Measurements from ENCODE around the gene SPACA7.
"Not testable (repeated sequence)": the region's sequence is repeated elsewhere in the genome, so short reads cannot be mapped to it uniquely, and the experiment has no call there.

Gene SPACA7

DNA sequence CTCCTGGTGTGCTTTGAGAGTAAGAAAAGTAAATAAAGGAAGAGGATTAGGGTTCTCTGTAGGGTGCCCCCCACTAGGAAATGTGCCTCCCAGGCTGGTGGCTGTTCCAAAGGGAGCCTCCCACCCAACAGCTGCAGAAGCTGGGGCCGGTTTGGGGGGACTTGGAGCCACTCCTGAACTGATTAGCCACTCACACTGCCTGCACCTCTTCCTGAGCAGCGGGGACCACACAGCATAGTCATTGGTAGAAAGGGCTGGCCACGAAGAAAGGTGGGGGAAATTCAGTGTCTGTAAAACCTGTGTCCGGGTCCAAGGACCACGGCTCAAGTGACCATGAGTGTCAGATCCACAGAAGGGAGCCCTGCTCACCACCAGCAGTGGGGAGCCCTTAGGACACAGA is 55.6 kb downstream of the SPACA7 start:
- no peak for DNase-seq

DNA sequence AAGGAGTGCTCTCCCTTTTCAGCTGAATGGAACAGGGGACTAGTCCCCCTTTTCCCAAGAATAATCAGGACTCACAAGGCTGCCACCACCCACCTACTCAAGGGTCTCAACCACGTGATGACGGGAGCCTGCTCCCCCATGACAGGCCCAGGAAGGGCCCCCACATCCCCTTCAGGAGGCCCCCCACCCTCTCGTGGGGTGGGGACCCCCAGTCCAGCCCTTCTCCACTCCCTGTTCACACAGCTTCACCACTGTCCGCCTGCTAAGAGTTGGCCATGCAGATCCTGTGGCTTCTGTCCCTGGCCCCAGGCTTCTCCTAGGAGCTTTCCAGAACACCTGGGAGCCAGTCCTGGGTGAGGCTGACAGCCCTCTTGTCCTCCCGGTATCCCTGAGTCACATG is 56.6 kb downstream of the SPACA7 start:
- not testable (repeated sequence) for DNase-seq

- DNase-seq: not testable (repeated sequence)
Observed at GRCh38 chr13:112433517-112433916, 57.4 kb downstream of the SPACA7 start.

GRCh38 chr13:112434032-112434431 is 57.9 kb downstream of the SPACA7 start:
- no peak for DNase-seq

DNA sequence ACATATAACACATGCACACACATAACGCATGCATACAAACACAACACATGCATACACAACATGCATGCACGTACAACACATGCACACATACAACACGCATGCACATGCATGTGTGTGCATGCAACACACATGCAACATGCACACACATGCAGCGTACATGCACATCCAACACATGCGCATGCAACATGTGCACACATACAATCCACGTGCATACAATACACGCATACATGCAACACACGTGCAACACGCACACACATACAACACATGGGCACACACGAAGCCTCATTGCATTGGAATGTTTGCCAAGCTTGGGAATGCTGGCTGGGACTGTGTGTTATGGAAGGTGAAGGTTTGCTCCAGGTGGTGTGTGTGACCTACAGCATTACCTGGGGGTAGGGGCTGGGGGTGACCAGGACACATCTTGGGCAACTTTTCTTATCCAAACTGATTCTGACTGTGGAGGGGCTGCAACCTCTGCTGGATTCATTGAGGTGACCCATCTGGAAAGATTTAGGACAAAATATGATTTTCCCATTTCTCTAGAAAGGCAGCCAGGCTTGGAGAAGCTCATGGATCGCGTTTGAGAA is 58.9 kb downstream of the SPACA7 start:
- DNase-seq: no peak

- DNase-seq: no peak
Observed at GRCh38 chr13:112435973-112436372, 59.8 kb downstream of the SPACA7 start.

GRCh38 chr13:112438094-112438493 is 61.9 kb downstream of the SPACA7 start:
- no peak for DNase-seq

DNA sequence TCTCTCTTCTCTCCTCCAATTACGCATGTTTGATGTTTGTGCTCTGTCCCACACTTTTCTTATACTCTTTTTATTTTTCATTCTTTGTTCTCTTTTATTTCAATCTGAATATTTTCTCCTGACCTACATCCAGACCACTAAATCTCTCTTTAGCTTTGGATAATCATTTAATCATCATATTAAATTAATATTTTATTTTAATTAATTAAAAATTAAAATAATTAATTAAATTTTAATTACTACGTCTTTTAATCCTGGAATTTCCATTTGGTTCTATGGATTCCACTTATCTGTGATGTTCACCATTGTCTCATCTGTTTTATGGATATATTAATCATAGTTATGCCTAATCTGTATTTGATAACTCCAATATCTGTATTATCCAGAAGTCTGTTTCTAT is 62.4 kb downstream of the SPACA7 start:
- no peak for DNase-seq

DNA sequence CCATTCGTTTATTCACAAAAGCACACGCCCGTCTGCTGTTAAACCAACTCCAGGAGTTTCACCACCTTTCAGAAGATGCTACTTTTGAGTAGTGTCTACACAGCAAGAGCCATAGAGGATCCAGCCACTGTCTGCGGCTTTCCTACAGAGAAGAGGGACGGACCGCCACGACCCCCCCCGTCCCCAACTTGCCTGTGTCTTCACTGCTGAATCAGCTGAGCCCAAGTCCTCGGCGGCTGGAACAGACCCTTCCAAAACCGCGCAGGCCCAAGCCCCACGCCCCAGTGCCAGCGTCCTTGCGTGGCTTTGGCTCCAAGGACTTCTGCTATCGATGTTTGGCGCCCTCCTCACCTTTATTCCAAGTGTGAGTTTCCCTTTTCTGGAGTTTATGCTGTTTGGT is 65.1 kb downstream of the SPACA7 start:
- no peak for DNase-seq

DNA sequence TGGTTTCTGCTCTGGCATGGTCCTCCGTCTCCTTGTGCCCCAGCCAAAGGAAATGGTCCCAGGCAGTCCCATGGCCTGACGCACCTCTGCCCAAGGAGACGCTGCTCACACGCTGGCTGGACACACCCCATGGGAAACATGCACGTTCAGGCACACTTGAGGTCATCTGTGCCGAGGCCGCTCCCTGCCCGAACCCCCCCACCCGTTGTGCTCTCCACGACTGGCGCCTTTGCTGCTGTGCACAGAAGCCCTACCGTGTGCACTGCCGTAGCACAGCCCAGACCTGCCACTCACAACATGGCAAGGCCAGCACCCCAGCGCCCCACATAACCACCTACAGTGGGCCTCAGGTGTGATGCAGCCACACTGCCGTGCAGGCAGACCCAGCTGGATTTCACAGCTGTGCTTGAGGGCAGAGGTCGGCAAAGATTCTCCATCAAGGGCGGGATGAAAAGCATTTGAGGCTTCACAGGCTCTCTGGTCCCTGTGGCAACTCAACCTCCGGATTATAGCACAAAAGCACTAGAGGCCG is 65.7 kb downstream of the SPACA7 start:
- DNase-seq: no peak

DNA sequence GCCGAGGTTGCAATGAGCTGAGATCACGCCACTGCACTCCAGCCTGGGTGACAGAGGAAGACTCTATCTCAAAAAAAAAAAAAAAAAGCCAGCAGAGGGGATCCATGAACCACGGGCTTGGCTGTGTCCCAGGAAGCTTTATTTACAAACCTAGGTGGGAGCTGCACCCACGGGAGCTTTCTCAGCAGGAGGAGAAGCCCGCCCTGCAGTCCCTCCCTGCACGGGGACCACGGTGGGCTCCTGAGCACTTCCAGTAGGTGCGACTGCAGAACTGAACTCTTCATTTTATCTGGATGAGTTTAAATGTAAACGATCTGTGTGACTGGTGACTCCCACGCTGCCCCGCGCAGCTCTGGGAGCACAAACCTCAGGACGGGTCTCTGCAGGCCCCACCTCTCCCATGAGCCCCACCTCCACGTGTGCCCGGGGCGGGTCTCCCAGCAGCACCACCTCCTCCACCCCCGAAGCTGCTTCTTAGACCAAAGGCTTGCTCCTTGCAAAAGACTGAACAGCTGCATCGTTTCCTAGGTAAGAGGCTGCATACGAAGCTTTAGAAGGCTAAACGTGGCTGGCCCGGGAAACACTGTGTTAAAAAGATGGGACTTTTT is 66.4 kb downstream of the SPACA7 start:
- no peak for DNase-seq

GRCh38 chr13:112443191-112443994 is 67.2 kb downstream of the SPACA7 start:
- DNase-seq: peak; percentile 7

DNA sequence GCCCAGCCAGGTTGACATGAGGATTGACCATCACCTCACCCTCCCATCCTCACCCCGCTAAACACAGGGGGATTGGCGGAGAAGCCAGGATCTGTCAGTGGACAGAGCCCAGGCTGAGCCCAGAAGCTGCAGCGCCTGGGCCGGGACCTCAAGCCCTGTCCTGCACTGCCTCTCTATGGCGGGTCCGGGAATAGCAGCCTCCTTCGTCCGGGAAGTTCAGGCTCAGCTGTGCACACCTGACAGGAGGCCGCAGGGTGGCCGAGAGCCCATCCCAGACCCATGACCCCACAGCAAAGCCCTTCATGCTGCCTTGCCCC is 67.8 kb downstream of the SPACA7 start:
- DNase-seq: peak; percentile 75

DNA sequence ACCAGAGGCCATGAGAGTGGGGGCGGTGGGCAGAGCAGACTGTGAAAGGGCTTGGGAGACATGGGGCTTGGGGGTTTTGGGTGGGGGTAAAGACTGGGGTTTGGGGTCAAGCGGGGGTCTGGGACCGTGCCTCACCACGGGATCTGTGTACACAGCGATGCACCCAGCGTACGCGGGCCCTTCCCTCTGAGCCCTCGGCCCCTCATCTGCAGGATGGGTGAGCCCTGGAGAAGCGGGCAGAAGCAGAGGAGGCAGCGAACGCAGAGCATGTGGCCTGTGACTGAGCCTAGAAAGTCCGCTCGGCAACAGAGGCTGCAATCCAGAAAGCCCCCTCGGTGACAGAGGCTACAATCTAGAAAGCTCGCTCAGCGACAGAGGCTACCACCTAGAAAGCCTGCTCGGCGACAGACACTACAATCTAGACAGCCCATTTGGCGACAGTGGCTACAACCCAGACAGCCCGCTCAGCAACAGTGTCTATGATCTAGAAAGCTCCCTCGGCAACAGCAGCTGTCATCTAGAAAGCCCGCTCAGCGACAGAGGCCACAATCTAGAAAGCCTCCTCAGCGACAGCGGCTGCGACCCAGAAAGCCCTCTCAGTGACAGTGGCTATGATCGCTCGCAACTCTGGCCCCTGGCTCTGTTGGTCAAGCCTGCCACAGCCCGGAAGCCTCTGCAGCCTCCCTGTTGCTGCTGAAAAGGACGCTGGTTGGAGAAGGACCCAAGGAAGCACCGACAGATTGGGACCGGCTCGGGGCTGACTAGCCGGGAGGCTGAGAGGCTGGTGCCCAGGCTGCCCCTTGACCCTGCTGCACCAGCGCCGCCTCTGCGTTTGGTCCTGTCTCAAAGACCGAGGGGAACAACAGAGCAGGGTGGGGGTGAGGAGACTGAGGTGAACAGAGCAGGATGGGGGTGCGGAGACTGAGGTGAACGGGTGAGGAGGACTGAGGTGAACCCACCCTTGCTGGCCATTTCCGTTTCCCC is 68.6 kb downstream of the SPACA7 start:
- no peak for DNase-seq

DNA sequence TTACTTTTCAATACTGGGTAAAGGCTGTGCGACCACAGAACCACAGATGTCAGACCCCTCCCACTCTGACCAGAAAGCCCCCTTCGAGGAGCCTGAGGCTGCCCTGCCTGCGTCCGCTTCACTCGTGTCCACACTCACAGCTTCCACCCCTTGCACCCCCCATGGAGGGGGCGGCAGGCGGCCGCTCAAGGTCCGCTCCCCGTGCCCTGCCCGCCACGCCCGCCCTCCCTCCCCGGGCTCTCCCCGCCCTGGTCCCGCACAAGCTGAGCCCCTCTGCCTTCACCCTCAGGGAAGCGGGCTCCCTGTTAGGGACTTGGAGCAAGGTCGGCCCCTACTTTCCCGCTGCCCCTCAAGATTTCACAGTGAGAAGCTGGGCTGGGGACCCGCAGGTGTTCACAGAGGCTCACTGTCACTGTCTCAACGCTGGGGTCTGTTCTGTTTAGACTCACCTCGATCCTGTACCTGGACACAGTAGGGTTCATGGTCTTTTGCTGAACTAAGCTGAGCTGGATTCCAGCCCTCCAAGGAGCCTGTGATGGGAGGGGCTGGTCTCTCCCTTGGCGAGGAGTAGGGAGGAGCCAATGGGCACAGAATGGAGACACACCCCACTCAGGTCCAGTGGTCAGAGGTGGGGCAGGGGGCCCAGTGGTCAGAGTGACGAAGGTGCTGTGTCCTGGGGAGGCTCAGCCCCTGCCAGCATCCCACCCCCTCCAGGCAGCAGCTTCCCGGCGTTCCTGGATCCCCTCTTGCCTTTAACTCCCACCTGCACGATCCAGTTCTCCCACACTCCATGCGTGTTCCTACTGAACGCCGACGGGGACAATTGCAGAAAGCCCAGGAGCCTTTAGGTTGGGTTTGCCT is 69.5 kb downstream of the SPACA7 start:
- no peak for DNase-seq

- no peak for DNase-seq
Observed at GRCh38 chr13:112446347-112446861, 70.2 kb downstream of the SPACA7 start.

- DNase-seq: no peak
Observed at GRCh38 chr13:112446867-112447266, 70.7 kb downstream of the SPACA7 start.

- no peak for DNase-seq
Observed at GRCh38 chr13:112447306-112447705, 71.2 kb downstream of the SPACA7 start.

- DNase-seq: no peak
Observed at GRCh38 chr13:112447761-112448603, 71.8 kb downstream of the SPACA7 start.

Measured in activated CD4-positive, alpha-beta T cell treated with anti-CD3 and anti-CD28 coated beads, Interleukin-2, Interleukin-6, amounts not matched to agents 100 ng/mL and 50 ng/mL, durations not matched to agents 16 hours and 8 hours (primary cell).